ACC112 (cell line): ENCODE data around the gene FSIP1.

ENCODE experiments used
- H2AFZ ChIP-seq: fragments of 200-600 bp; sonication (generic); one replicate; pipeline ENCODE4 v1.6.0; 2017; ENCODE audit warnings: antibody characterized with exemption, low read length; ENCODE audit not compliant: unreplicated experiment
- H3K27ac ChIP-seq: fragments of 200-600 bp; sonication (generic); 2 replicates; pipeline ENCODE4 v1.5.1; 2014; ENCODE audit warnings: low read depth, mild to moderate bottlenecking, antibody characterized with exemption, low read length, moderate library complexity
- H3K27me3 ChIP-seq: fragments of 200-600 bp; sonication (generic); 2 replicates; pipeline ENCODE4 v1.6.1; 2014; ENCODE audit warnings: mild to moderate bottlenecking, antibody characterized with exemption, low read length, moderate library complexity, mixed read lengths; ENCODE audit not compliant: insufficient read depth
- H3K36me3 ChIP-seq: fragments of 200-600 bp; sonication (generic); 2 replicates; pipeline ENCODE4 v1.6.1; 2016; ENCODE audit warnings: mild to moderate bottlenecking, antibody characterized with exemption, low read length, moderate library complexity, mixed read lengths; ENCODE audit not compliant: insufficient read depth
- H3K4me1 ChIP-seq: fragments of 200-600 bp; sonication (generic); one replicate; pipeline ENCODE4 v1.6.1; 2016; ENCODE audit warnings: low read length, mixed read lengths; ENCODE audit not compliant: insufficient read depth, unreplicated experiment, control insufficient read depth
- H3K4me3 ChIP-seq: fragments of 200-600 bp; sonication (generic); 2 replicates; pipeline ENCODE4 v1.5.1; 2014; ENCODE audit warnings: mild to moderate bottlenecking, low read depth, low read length
- H3K79me2 ChIP-seq: fragments of 200-600 bp; sonication (generic); one replicate; pipeline ENCODE4 v1.6.0; 2016; ENCODE audit warnings: low read length; ENCODE audit not compliant: control insufficient read depth, unreplicated experiment, insufficient read depth

Gene FSIP1

GRCh38 chr15:39807791-39808190 is 25.1 kb upstream of the FSIP1 start:
- Histone ChIP-seq H3K79me2 (peaks cover 22% of the 10 kb centered on the region), H3K27me3 (no peaks in the 10 kb centered on the region), H3K4me1 (peaks cover 7% of the 10 kb centered on the region), H3K4me3 (no peak overlapping the region), H3K27ac (no peak overlapping the region), H3K36me3 (0 out of 2 replicates have a peak, but pooled peaks cover 4% of the 10 kb centered on the region), H2AFZ (no peak overlapping the region)

- Histone ChIP-seq H2AFZ (no peak overlapping the region), H3K27me3 (no peaks in the 10 kb centered on the region), H3K4me3 (no peak overlapping the region), H3K79me2 (peaks cover 14% of the 10 kb centered on the region), H3K4me1 (peaks cover 7% of the 10 kb centered on the region), H3K27ac (no peak overlapping the region), H3K36me3 (peaks cover 15% of the 10 kb centered on the region; the same call in 1 of the 2 replicates)
Measured at GRCh38 chr15:39804026-39804425, 21.4 kb upstream of the FSIP1 start.

DNA sequence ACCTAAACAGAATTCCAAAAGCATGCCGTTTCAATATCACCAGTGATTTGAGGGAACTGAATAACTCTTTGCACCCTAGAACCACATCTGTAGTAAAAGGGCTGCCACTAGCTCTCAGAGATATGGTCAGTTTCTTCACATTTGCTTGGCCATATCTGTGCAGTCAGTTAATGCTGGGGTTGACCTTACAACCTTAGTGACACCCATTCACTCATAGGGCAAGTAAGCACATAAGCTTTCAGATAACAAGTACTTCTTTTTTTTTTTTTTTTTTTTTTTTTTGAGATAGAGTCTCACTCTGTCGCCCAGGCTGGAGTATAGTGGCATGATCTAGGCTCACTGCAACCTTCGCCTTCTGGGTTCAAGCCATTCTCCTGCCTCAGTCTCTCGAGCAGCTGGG is 20.4 kb upstream of the FSIP1 start:
- Histone ChIP-seq H2AFZ (no peak overlapping the region), H3K27me3 (no peaks in the 10 kb centered on the region), H3K79me2 (peaks cover 8% of the 10 kb centered on the region), H3K4me1 (peaks cover 7% of the 10 kb centered on the region), H3K36me3 (peaks cover 15% of the 10 kb centered on the region; the same call in 1 of the 2 replicates), H3K4me3 (no peak overlapping the region), H3K27ac (no peak overlapping the region)

DNA sequence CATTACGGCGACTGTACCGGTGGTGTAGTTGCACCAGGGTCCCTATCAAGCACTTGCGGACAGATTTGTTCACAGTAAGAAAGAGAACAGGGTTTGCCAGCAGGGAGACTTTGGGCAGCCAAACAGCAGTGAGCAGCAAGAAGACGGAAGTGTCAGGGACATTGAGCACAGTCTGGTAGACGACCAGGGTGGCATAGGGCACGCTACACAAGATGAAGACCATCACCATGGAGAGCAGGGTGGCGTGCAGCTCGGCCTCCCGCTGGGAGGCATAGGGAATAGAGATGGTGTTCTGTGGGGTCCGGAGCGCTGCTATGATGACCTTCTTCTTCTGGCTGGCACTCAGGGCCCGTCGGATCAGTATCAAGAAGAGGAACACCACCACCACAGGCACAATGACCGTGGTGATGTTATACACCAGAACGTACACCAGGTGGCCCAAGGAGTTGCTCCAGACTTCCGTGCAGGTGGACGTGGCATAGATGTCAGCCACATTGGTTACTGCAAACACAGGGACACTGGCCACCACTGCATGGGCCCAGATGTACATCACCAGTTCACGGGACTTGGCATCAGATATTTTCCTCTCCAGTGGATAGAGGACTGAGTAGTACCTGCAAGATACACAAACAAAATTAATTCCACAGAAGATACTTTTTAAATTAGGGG is 19.1 kb upstream of the FSIP1 start:
- H2AFZ ChIP-seq = no peak overlapping the region
- peaks cover 5% of the 10 kb centered on the region for H3K79me2 ChIP-seq
- no peak overlapping the region for H3K27ac ChIP-seq
- no peak overlapping the region for H3K4me3 ChIP-seq
- no peaks in the 10 kb centered on the region for H3K27me3 ChIP-seq
- peaks cover 15% of the 10 kb centered on the region; the same call in 1 of the 2 replicates for H3K36me3 ChIP-seq
- H3K4me1 ChIP-seq = peaks cover 7% of the 10 kb centered on the region

DNA sequence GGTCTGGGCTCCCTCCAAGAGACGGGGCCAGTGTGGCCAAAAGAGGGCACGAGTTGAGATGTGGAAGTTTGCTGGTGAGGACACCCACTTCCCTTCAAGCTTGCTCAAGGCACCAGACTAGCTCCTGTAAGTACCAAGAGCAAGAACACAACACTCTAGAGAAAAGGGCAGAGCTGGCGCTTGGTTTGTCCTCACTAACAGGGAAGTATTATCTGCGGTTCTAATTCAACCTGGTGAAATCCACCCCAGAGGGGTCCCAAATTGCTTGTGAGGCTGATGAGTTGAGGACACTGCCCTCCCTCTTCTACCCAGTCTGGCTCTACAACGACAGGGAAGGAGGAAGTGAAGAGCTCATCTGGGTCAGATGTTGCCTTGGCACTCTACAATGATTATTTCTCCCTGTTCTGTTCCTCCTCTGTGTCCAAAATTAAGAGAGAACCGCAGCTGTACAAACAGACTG is 16.9 kb upstream of the FSIP1 start:
- Histone ChIP-seq H3K79me2 (peaks cover 5% of the 10 kb centered on the region), H3K4me1 (peaks cover 7% of the 10 kb centered on the region), H3K36me3 (peaks cover 11% of the 10 kb centered on the region; the same call in 1 of the 2 replicates), H3K27me3 (no peaks in the 10 kb centered on the region), H3K27ac (no peak overlapping the region), H3K4me3 (no peak overlapping the region), H2AFZ (no peak overlapping the region)

- Histone ChIP-seq H2AFZ (no peak overlapping the region), H3K27ac (no peak overlapping the region), H3K4me3 (no peak overlapping the region), H3K36me3 (peaks cover 11% of the 10 kb centered on the region; the same call in 1 of the 2 replicates), H3K4me1 (peaks cover 2% of the 10 kb centered on the region), H3K79me2 (peaks cover under 1% of the 10 kb centered on the region), H3K27me3 (no peaks in the 10 kb centered on the region)
Measured at GRCh38 chr15:39798382-39798781, 15.7 kb upstream of the FSIP1 start.

DNA sequence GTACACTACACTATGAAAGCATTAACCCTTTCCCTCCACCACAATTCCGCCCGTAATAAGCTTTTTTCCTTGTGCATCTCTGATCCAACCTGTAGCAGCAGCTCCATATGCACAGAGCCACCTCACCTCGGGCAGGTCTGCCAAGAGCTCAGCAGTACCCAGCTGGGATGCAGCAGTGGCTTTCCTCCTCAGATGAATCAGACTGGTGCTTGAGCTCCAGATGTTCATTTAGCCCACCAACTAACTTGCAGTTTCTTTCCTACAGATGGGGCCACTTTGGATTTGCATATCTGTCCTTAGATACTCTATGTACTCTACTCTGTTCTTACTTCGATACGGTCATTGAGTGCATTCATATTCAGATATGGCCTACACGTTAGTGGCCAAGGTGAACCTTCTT is 14.8 kb upstream of the FSIP1 start:
- Histone ChIP-seq H3K27ac (no peak overlapping the region), H3K4me3 (no peak overlapping the region), H3K4me1 (peaks cover 12% of the 10 kb centered on the region), H3K27me3 (no peaks in the 10 kb centered on the region), H3K36me3 (peaks cover 11% of the 10 kb centered on the region; the same call in 1 of the 2 replicates), H3K79me2 (no peaks in the 10 kb centered on the region), H2AFZ (no peak overlapping the region)

- H3K27ac ChIP-seq = no peak overlapping the region
- no peaks in the 10 kb centered on the region for H3K79me2 ChIP-seq
- no peaks in the 10 kb centered on the region for H3K27me3 ChIP-seq
- no peak overlapping the region for H2AFZ ChIP-seq
- H3K4me1 ChIP-seq = peaks cover 20% of the 10 kb centered on the region
- no peak overlapping the region for H3K4me3 ChIP-seq
- H3K36me3 ChIP-seq = peaks cover 8% of the 10 kb centered on the region; the same call in 1 of the 2 replicates
Measured at GRCh38 chr15:39796601-39797000, 14.0 kb upstream of the FSIP1 start.

- Histone ChIP-seq H3K36me3 (peaks cover 5% of the 10 kb centered on the region; the same call in 1 of the 2 replicates), H3K4me1 (peaks cover 20% of the 10 kb centered on the region), H3K27me3 (no peaks in the 10 kb centered on the region), H3K4me3 (no peak overlapping the region), H2AFZ (no peak overlapping the region), H3K27ac (no peak overlapping the region), H3K79me2 (no peaks in the 10 kb centered on the region)
Measured at GRCh38 chr15:39795486-39795885, 12.8 kb upstream of the FSIP1 start.

DNA sequence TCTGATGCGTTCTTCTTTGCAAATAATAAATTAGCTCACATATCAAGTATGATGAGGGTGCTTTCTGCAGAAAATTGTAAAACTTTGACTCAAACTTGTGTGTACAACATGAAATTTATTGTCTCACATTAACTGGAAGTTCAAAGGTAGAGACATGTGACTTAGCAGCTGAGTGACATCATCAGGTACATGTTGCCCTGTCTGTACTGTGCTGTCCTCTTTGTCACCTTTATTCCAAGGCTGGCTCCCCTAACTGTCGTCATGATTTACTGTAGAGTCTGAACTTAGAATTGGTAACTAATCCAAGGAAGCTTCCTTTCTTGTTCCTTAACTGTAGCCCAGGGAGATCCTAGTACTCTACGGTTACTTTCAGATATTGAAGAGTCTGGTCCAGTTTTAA is 12.3 kb upstream of the FSIP1 start:
- Histone ChIP-seq H3K4me1 (peaks cover 21% of the 10 kb centered on the region), H3K36me3 (no peaks in the 10 kb centered on the region), H2AFZ (no peak overlapping the region), H3K79me2 (no peaks in the 10 kb centered on the region), H3K27me3 (no peaks in the 10 kb centered on the region), H3K27ac (no peak overlapping the region), H3K4me3 (no peak overlapping the region)

- Histone ChIP-seq H3K27ac (no peak overlapping the region), H3K79me2 (no peaks in the 10 kb centered on the region)
Measured at GRCh38 chr15:39793923-39794322, 11.3 kb upstream of the FSIP1 start.

More at GRCh38 chr15:39793923-39794322, 11.3 kb upstream of the FSIP1 start:
- Histone ChIP-seq H3K4me3 (no peak overlapping the region), H2AFZ (no peak overlapping the region), H3K4me1 (peaks cover 31% of the 10 kb centered on the region), H3K36me3 (no peaks in the 10 kb centered on the region), H3K27me3 (no peaks in the 10 kb centered on the region)
